GM21619 (cell line): Measurements from ENCODE around the gene PHACTR4.
"Not testable (repeated sequence)": the region's sequence is repeated elsewhere in the genome, so short reads cannot be mapped to it uniquely, and the experiment has no call there.

Experiments used
- ATAC-seq: cut with Tn5 transposase; IDR thresholded peaks from one replicate; pipeline ENCODE4 v1.9.1; 2021; ENCODE audit not compliant: unreplicated experiment

The PHACTR4 gene

GRCh38 chr1:28482138-28482537, 112.6 kb downstream of the PHACTR4 start:
- ATAC-seq: no peak

GRCh38 chr1:28482702-28483101, 113.2 kb downstream of the PHACTR4 start:
- ATAC-seq: no peak

- no peak for ATAC-seq
Observed at GRCh38 chr1:28494737-28495136, 125.2 kb downstream of the PHACTR4 start.

GRCh38 chr1:28499553-28499952, 130.0 kb downstream of the PHACTR4 start:
- ATAC-seq: no peak

- no peak for ATAC-seq
Observed at GRCh38 chr1:28501925-28502324, 132.4 kb downstream of the PHACTR4 start.

- ATAC-seq: no peak
Observed at GRCh38 chr1:28503117-28503516, 133.6 kb downstream of the PHACTR4 start.

GRCh38 chr1:28505406-28506187, 136.1 kb downstream of the PHACTR4 start, which contains the start of gene RCC1:
Gene RCC1 (plus strand): TSS chr1:28506043. CDS start chr1:28529867, 23,824 bp downstream.
- peak; percentile 85 for ATAC-seq

- ATAC-seq: no peak
Observed at GRCh38 chr1:28506907-28507246, 137.3 kb downstream of the PHACTR4 start.

GRCh38 chr1:28507247-28507645, 137.7 kb downstream of the PHACTR4 start:
- no peak for ATAC-seq

- no peak for ATAC-seq
Observed at GRCh38 chr1:28507646-28508434, 138.3 kb downstream of the PHACTR4 start.

GRCh38 chr1:28508435-28508754, 138.9 kb downstream of the PHACTR4 start:
- no peak for ATAC-seq

- ATAC-seq: no peak
Observed at GRCh38 chr1:28509705-28510272, 140.2 kb downstream of the PHACTR4 start.

- ATAC-seq: no peak
Observed at GRCh38 chr1:28510273-28510969, 140.9 kb downstream of the PHACTR4 start.

- ATAC-seq: no peak
Observed at GRCh38 chr1:28510970-28511440, 141.5 kb downstream of the PHACTR4 start.

GRCh38 chr1:28512058-28512611, 142.6 kb downstream of the PHACTR4 start:
- no peak for ATAC-seq

GRCh38 chr1:28514445-28514933, 144.9 kb downstream of the PHACTR4 start:
- not testable (repeated sequence) for ATAC-seq

- ATAC-seq: no peak
Observed at GRCh38 chr1:28516518-28516956, 147.0 kb downstream of the PHACTR4 start.

- ATAC-seq: peak; percentile 5
Observed at GRCh38 chr1:28517649-28517999, 148.1 kb downstream of the PHACTR4 start.

- ATAC-seq: peak; percentile 61
Observed at GRCh38 chr1:28518000-28518744, 148.6 kb downstream of the PHACTR4 start.

GRCh38 chr1:28518745-28519341, 149.3 kb downstream of the PHACTR4 start:
- ATAC-seq: no peak
